Measurements from ENCODE around the gene SNRPA. TPM values are rescaled to one million over a fixed set of nuclear protein-coding genes. Genes with fewer than 3 reads are reported as not detected.

Gene SNRPA
- total and polyA plus RNA-seq, 2 of the 13 experiments (the other 11 are each of a cell fraction or from before 2014, with no cell fraction given): 59.6 to 162 TPM

- TF ChIP-seq ZNF451 (CRISPR knock-in tag; IDR thresholded peaks at IDR 0.05) (no peak), NAIF1 (CRISPR knock-in tag; IDR thresholded peaks at IDR 0.05; ENCODE audit: borderline replicate concordance) (no peak), FOXK2 (IDR thresholded peaks at IDR 0.05) (peak; percentile 25), MEF2D (CRISPR knock-in tag; IDR thresholded peaks at IDR 0.05) (peak; percentile 58; the same call in 1 of the 2 replicates), PHF8 (CRISPR knock-in tag; IDR thresholded peaks at IDR 0.05) (peak; percentile 64), JUN (CRISPR knock-in tag; IDR thresholded peaks at IDR 0.05) (no peak), ZNF557 (CRISPR knock-in tag; IDR thresholded peaks at IDR 0.05) (no peak), ZNF772 (CRISPR knock-in tag; IDR thresholded peaks at IDR 0.05) (no peak), BCLAF1 (IDR thresholded peaks at IDR 0.05) (no peak), GABPB1 (CRISPR knock-in tag; IDR thresholded peaks at IDR 0.05) (peak; percentile 87), ZNF317 (CRISPR knock-in tag; IDR thresholded peaks at IDR 0.05) (no peak), FOSL1 (CRISPR knock-in tag; IDR thresholded peaks at IDR 0.05; ENCODE audit: borderline replicate concordance) (no peak), HOXA9 (CRISPR knock-in tag; IDR thresholded peaks at IDR 0.05; ENCODE audit: borderline replicate concordance) (no peak), IKZF1 (IDR thresholded peaks at IDR 0.05) (no peak), ZNF101 (CRISPR knock-in tag; IDR thresholded peaks at IDR 0.05; ENCODE audit: borderline replicate concordance, low read depth) (no peak), TBX3 (IDR thresholded peaks at IDR 0.05; ENCODE audit: borderline replicate concordance) (no peak), ZNF615 (CRISPR knock-in tag; IDR thresholded peaks at IDR 0.05; ENCODE audit: borderline replicate concordance) (no peak), ZNF576 (CRISPR knock-in tag; IDR thresholded peaks at IDR 0.05) (no peak), GPBP1L1 (CRISPR knock-in tag; IDR thresholded peaks at IDR 0.05) (no peak), SP140L (CRISPR knock-in tag; IDR thresholded peaks at IDR 0.05; ENCODE audit: borderline replicate concordance) (peak; percentile 70; the same call in 1 of the 2 replicates), ESRRA (CRISPR knock-in tag; IDR thresholded peaks at IDR 0.05; ENCODE audit: low read depth) (peak; percentile 93)
- TF ChIP-seq, protein P1, sequence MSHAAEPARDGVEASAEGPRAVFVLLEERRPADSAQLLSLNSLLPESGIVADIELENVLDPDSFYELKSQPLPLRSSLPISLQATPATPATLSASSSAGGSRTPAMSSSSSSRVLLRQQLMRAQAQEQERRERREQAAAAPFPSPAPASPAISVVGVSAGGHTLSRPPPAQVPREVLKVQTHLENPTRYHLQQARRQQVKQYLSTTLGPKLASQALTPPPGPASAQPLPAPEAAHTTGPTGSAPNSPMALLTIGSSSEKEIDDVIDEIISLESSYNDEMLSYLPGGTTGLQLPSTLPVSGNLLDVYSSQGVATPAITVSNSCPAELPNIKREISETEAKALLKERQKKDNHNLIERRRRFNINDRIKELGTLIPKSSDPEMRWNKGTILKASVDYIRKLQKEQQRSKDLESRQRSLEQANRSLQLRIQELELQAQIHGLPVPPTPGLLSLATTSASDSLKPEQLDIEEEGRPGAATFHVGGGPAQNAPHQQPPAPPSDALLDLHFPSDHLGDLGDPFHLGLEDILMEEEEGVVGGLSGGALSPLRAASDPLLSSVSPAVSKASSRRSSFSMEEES (CRISPR knock-in tag; IDR thresholded peaks at IDR 0.05): peak; percentile 94
Observed at GRCh38 chr19:40750058-40750873, 737 bp upstream of the SNRPA start, which contains the start of gene ACTMAP (continued).

Measured in HepG2 (cell line).